Neuronal stem cell (in vitro differentiated cells): Measurements from ENCODE around the gene TUBGCP2.

Source experiments
- DNase-seq: peaks from one replicate; pipeline ENCODE4 v3.0.0-alpha.2; 2013; ENCODE audit warnings: low spot score
- H2AFZ ChIP-seq: one replicate; pipeline ENCODE4 v1.6.1; 2013; ENCODE audit warnings: mild to moderate bottlenecking, low read length, inconsistent platforms
- H2AK5ac ChIP-seq: 2 replicates; pipeline ENCODE4 v1.6.1; 2013; ENCODE audit warnings: low read depth, mild to moderate bottlenecking, inconsistent platforms, low read length, moderate library complexity, mixed read lengths
- H2BK120ac ChIP-seq: 2 replicates; pipeline ENCODE4 v1.6.1; 2013; ENCODE audit warnings: low read depth, mild to moderate bottlenecking, inconsistent platforms, low read length, moderate library complexity, mixed read lengths
- H2BK12ac ChIP-seq: one replicate; pipeline ENCODE4 v1.6.1; 2013; ENCODE audit warnings: low read length, inconsistent platforms
- H2BK15ac ChIP-seq: 2 replicates; pipeline ENCODE4 v1.6.1; 2013; ENCODE audit warnings: mild to moderate bottlenecking, low read length, inconsistent platforms, mixed read lengths
- H2BK5ac ChIP-seq: one replicate; pipeline ENCODE4 v1.6.1; 2013; ENCODE audit warnings: inconsistent platforms, mild to moderate bottlenecking, low read length, moderate library complexity
- H3K14ac ChIP-seq: one replicate; pipeline ENCODE4 v1.6.1; 2013; ENCODE audit warnings: low read length, inconsistent platforms
- H3K18ac ChIP-seq: 2 replicates; pipeline ENCODE4 v1.6.1; 2013; ENCODE audit warnings: low read length, inconsistent platforms
- H3K23ac ChIP-seq: 2 replicates; pipeline ENCODE4 v1.6.1; 2013; ENCODE audit warnings: low read depth, mild to moderate bottlenecking, mixed read lengths, low read length, inconsistent platforms; ENCODE audit not compliant: poor library complexity
- H3K27ac ChIP-seq: replicated peaks from 3 replicates; pipeline ENCODE4 v1.5.1; 2013; ENCODE audit warnings: low read length, inconsistent platforms
- H3K27me3 ChIP-seq, 3 experiments: 2 replicates each; pipeline ENCODE4 v1.6.1; 2013; ENCODE audit warnings: low read length in 3 of 3, mild to moderate bottlenecking in 2 of 3, inconsistent platforms in 1 of 3, low read depth in 1 of 3, mixed read lengths in 1 of 3, moderate library complexity in 1 of 3; ENCODE audit not compliant: control insufficient read depth in 3 of 3, insufficient read depth in 3 of 3
- H3K36me3 ChIP-seq, 2 donors: replicated peaks in 1 of 2; 2 replicates each; pipeline ENCODE4 v1.6.1; 2013; ENCODE audit warnings: low read length in 2 of 2; ENCODE audit not compliant: control insufficient read depth in 2 of 2, insufficient read depth in 2 of 2
- H3K4ac ChIP-seq: 2 replicates; pipeline ENCODE4 v1.6.1; 2013; ENCODE audit warnings: inconsistent platforms, mild to moderate bottlenecking, low read length, moderate library complexity
- H3K4me1 ChIP-seq, 2 donors: 1 replicate in 1 of 2; 2 replicates in 1 of 2; pipeline ENCODE4 v1.6.1; 2013; ENCODE audit warnings: low read length in 2 of 2, low read depth in 1 of 2; ENCODE audit not compliant: control insufficient read depth in 2 of 2, insufficient read depth in 1 of 2
- H3K4me2 ChIP-seq: one replicate; pipeline ENCODE4 v1.6.1; 2013; ENCODE audit warnings: mild to moderate bottlenecking, low read length, inconsistent platforms; ENCODE audit not compliant: insufficient read depth, poor library complexity, severe bottlenecking
- H3K4me3 ChIP-seq, 2 donors: 2 replicates each; pipeline ENCODE4 v1.5.1; 2013; ENCODE audit warnings: low read length in 2 of 2, mild to moderate bottlenecking in 2 of 2, inconsistent platforms in 1 of 2, moderate library complexity in 1 of 2
- H3K79me1 ChIP-seq: one replicate; pipeline ENCODE4 v1.6.1; 2013; ENCODE audit warnings: low read depth, mild to moderate bottlenecking, inconsistent platforms, low read length, moderate library complexity
- H3K9ac ChIP-seq: one replicate; pipeline ENCODE4 v1.6.1; 2013; ENCODE audit warnings: mild to moderate bottlenecking, low read depth, low read length, inconsistent platforms; ENCODE audit not compliant: poor library complexity
- H3K9me3 ChIP-seq, 2 donors: replicated peaks in 1 of 2; 2 replicates each; pipeline versions ENCODE3 to v1.6.1; 2013; ENCODE audit warnings: low read length in 2 of 2, mild to moderate bottlenecking in 2 of 2, inconsistent platforms in 1 of 2, low read depth in 1 of 2, mixed read lengths in 1 of 2, moderate library complexity in 1 of 2; ENCODE audit not compliant: control insufficient read depth in 2 of 2, insufficient read depth in 1 of 2
- H4K8ac ChIP-seq: one replicate; pipeline ENCODE4 v1.6.1; 2013; ENCODE audit warnings: low read depth, mild to moderate bottlenecking, inconsistent platforms, low read length, moderate library complexity
- H4K91ac ChIP-seq: one replicate; pipeline ENCODE4 v1.6.1; 2013; ENCODE audit warnings: low read length, low read depth, mild to moderate bottlenecking, inconsistent platforms; ENCODE audit not compliant: poor library complexity
- WGBS, 2 donors: extraction: QIAGEN DNeasy Blood & Tissue Kit; methylation state at CpG; one replicate each; pipeline ENCODE4 v1.1.7; 2013; ENCODE audit warnings: missing lambda C conversion rate in 2 of 2, mixed read lengths in 1 of 2; ENCODE audit not compliant: insufficient read length in 2 of 2, insufficient replicate concordance in 1 of 2; ENCODE audit errors: extremely low coverage in 2 of 2; 5-methylcytosine and 5-hydroxymethylcytosine counted together

TUBGCP2 gene

GRCh38 chr10:133350283-133350949, 41.7 kb upstream of the TUBGCP2 start:
- peak overlapping the region; percentile 70 for H3K9ac ChIP-seq
- H3K4me2 ChIP-seq: peak overlapping the region; percentile 18
- no peak overlapping the region for H2AFZ ChIP-seq
- H2AK5ac ChIP-seq: peak overlapping the region; percentile 84
- H3K14ac ChIP-seq: peak overlapping the region; percentile 38
- peak overlapping the region; percentile 73 for H2BK12ac ChIP-seq
- H2BK5ac ChIP-seq: peak overlapping the region; percentile 35
- H3K4me1 ChIP-seq: peaks cover 0 to 7% of the 10 kb centered on the region in 2 donors
- DNase-seq: no peak
- no peak overlapping the region for H4K91ac ChIP-seq
- H3K9me3 ChIP-seq: peaks cover 4 to 5% of the 10 kb centered on the region in 2 donors
- H3K27ac ChIP-seq: no peak overlapping the region
- no peaks in the 10 kb centered on the region for H3K36me3 ChIP-seq
- H3K4me3 ChIP-seq: no peak overlapping the region
- H2BK15ac ChIP-seq: no peak overlapping the region
- peak overlapping the region; percentile 34 for H3K23ac ChIP-seq
- H3K79me1 ChIP-seq: peaks cover 10% of the 10 kb centered on the region
- H3K27me3 ChIP-seq: no peaks in the 10 kb centered on the region
- WGBS, 2 donors: no CpG with 5 or more reads among the region's 12 CpGs
- peak overlapping the region; percentile 64 for H3K18ac ChIP-seq
- H4K8ac ChIP-seq: peak overlapping the region; percentile 48
- H2BK120ac ChIP-seq: no peak overlapping the region
- no peak overlapping the region for H3K4ac ChIP-seq

GRCh38 chr10:133349577-133350011, 40.9 kb upstream of the TUBGCP2 start:
- H2AFZ ChIP-seq: no peak overlapping the region

GRCh38 chr10:133349160-133349568, 40.5 kb upstream of the TUBGCP2 start:
- H3K4me1 ChIP-seq: peaks cover 0 to 7% of the 10 kb centered on the region in 2 donors
- H2BK15ac ChIP-seq: peak overlapping the region; percentile 5
- DNase-seq: no peak
- H2BK5ac ChIP-seq: peak overlapping the region; percentile 35
- H3K27me3 ChIP-seq: no peaks in the 10 kb centered on the region
- peak overlapping the region; percentile 70 for H2AK5ac ChIP-seq
- H2AFZ ChIP-seq: no peak overlapping the region
- H4K91ac ChIP-seq: peak overlapping the region; percentile 79
- H3K23ac ChIP-seq: peak overlapping the region; percentile 90
- no peak overlapping the region for H3K4me2 ChIP-seq
- peaks cover 10% of the 10 kb centered on the region for H3K79me1 ChIP-seq
- H3K4ac ChIP-seq: peak overlapping the region; percentile 89
- peak overlapping the region; percentile 86 for H4K8ac ChIP-seq
- WGBS, 2 donors: 100% methylated on average over 1 to 4 of the region's 8 CpGs
- H2BK12ac ChIP-seq: peak overlapping the region; percentile 7
- peak overlapping the region; percentile 70 for H3K9ac ChIP-seq
- H3K27ac ChIP-seq: no peak overlapping the region
- H3K9me3 ChIP-seq: peaks cover 5 to 10% of the 10 kb centered on the region in 2 donors
- H3K36me3 ChIP-seq: no peaks in the 10 kb centered on the region
- no peak overlapping the region for H2BK120ac ChIP-seq
- H3K4me3 ChIP-seq: peak overlapping the region in 1 of 2 donors; percentile 66
- peak overlapping the region; percentile 74 for H3K18ac ChIP-seq
- H3K14ac ChIP-seq: peak overlapping the region; percentile 99

More at GRCh38 chr10:133349577-133350011, 40.9 kb upstream of the TUBGCP2 start:
- H3K27ac ChIP-seq: no peak overlapping the region
- no peak for DNase-seq
- no peak overlapping the region for H3K4me2 ChIP-seq
- peaks cover 0 to 7% of the 10 kb centered on the region in 2 donors for H3K4me1 ChIP-seq
- peak overlapping the region; percentile 82 for H4K8ac ChIP-seq
- no peaks in the 10 kb centered on the region for H3K36me3 ChIP-seq
- H3K4ac ChIP-seq: peak overlapping the region; percentile 37
- peaks cover 5 to 10% of the 10 kb centered on the region in 2 donors for H3K9me3 ChIP-seq
- peak overlapping the region; percentile 37 for H2BK15ac ChIP-seq
- peak overlapping the region; percentile 7 for H2BK12ac ChIP-seq
- peak overlapping the region; percentile 99 for H3K14ac ChIP-seq
- peak overlapping the region; percentile 53 for H4K91ac ChIP-seq
- no peak overlapping the region for H2BK120ac ChIP-seq
- WGBS, 2 donors: no CpG with 5 or more reads among the region's 9 CpGs
- H3K18ac ChIP-seq: peak overlapping the region; percentile 74
- H3K27me3 ChIP-seq: no peaks in the 10 kb centered on the region
- peaks cover 10% of the 10 kb centered on the region for H3K79me1 ChIP-seq
- peak overlapping the region in 1 of 2 donors; percentile 66 for H3K4me3 ChIP-seq
- H2AK5ac ChIP-seq: peak overlapping the region; percentile 84
- peak overlapping the region; percentile 90 for H3K23ac ChIP-seq
- peak overlapping the region; percentile 70 for H3K9ac ChIP-seq
- peak overlapping the region; percentile 35 for H2BK5ac ChIP-seq

- peaks cover 5 to 10% of the 10 kb centered on the region in 2 donors for H3K9me3 ChIP-seq
- peak overlapping the region; percentile 70 for H2AK5ac ChIP-seq
- H3K4me1 ChIP-seq: peaks cover 0 to 7% of the 10 kb centered on the region in 2 donors
- peak overlapping the region; percentile 37 for H3K4ac ChIP-seq
- H2BK15ac ChIP-seq: peak overlapping the region; percentile 89
- no peak overlapping the region for H4K8ac ChIP-seq
- H3K79me1 ChIP-seq: peaks cover 7% of the 10 kb centered on the region
- H3K14ac ChIP-seq: peak overlapping the region; percentile 82
- H2BK5ac ChIP-seq: peak overlapping the region; percentile 24
- no peak overlapping the region for H3K27ac ChIP-seq
- peak overlapping the region; percentile 41 for H2BK12ac ChIP-seq
- H3K9ac ChIP-seq: no peak overlapping the region
- no peak overlapping the region for H2AFZ ChIP-seq
- no CpG with 5 or more reads among the region's 16 CpGs for WGBS, 2 donors
- H4K91ac ChIP-seq: no peak overlapping the region
- no peak overlapping the region for H3K4me3 ChIP-seq
- H3K27me3 ChIP-seq: no peaks in the 10 kb centered on the region
- no peak overlapping the region for H2BK120ac ChIP-seq
- no peaks in the 10 kb centered on the region for H3K36me3 ChIP-seq
- DNase-seq: no peak
- H3K18ac ChIP-seq: peak overlapping the region; percentile 80
- peak overlapping the region; percentile 44 for H3K23ac ChIP-seq
- H3K4me2 ChIP-seq: peak overlapping the region; percentile 12
These were observed 39.2 kb upstream of the TUBGCP2 start for GRCh38 chr10:133347710-133348517.
